Activated CD4-positive, alpha-beta T cell treated with anti-CD3 and anti-CD28 coated beads for 4 hours (primary cell): Measurements from ENCODE around the gene RGS9.
"Not testable (repeated sequence)": the region's sequence is repeated elsewhere in the genome, so short reads cannot be mapped to it uniquely, and the experiment has no call there.

Experiments
- DNase-seq, 2 donors: peaks; one replicate each; pipeline ENCODE4 v3.0.0-alpha.2; 2020

The RGS9 gene

GRCh38 chr17:65185062-65185461, 47.9 kb downstream of the RGS9 start:
- DNase-seq = no peak

GRCh38 chr17:65185668-65186382, 48.7 kb downstream of the RGS9 start:
- DNase-seq = no peak

GRCh38 chr17:65190467-65191097, 53.4 kb downstream of the RGS9 start:
- no peak for DNase-seq

GRCh38 chr17:65191811-65192740, 54.9 kb downstream of the RGS9 start:
- no peak for DNase-seq

GRCh38 chr17:65193305-65193704, 56.1 kb downstream of the RGS9 start:
- no peak for DNase-seq

GRCh38 chr17:65193716-65194293, 56.6 kb downstream of the RGS9 start:
- no peak for DNase-seq

- DNase-seq = no peak
Observed at GRCh38 chr17:65194670-65195334, 57.6 kb downstream of the RGS9 start.

- DNase-seq = no peak
Observed at GRCh38 chr17:65195716-65196115, 58.5 kb downstream of the RGS9 start.

GRCh38 chr17:65196617-65197016, 59.4 kb downstream of the RGS9 start:
- DNase-seq = no peak

GRCh38 chr17:65197201-65197600, 60.0 kb downstream of the RGS9 start:
- no peak for DNase-seq

- DNase-seq = peak; percentile 3 to 8
Observed at GRCh38 chr17:65198653-65199382, 61.6 kb downstream of the RGS9 start.

- DNase-seq = no peak
Observed at GRCh38 chr17:65201331-65201730, 64.2 kb downstream of the RGS9 start.

GRCh38 chr17:65202844-65203571, 65.8 kb downstream of the RGS9 start:
- no peak for DNase-seq

GRCh38 chr17:65204001-65204400, 66.8 kb downstream of the RGS9 start:
- DNase-seq = no peak

GRCh38 chr17:65205655-65206054, 68.5 kb downstream of the RGS9 start:
- DNase-seq = no peak

- not testable (repeated sequence) for DNase-seq
Observed at GRCh38 chr17:65207448-65207847, 70.3 kb downstream of the RGS9 start.

GRCh38 chr17:65208717-65209116, 71.5 kb downstream of the RGS9 start:
- no peak for DNase-seq

- no peak for DNase-seq
Observed at GRCh38 chr17:65218261-65218660, 81.1 kb downstream of the RGS9 start.

- no peak for DNase-seq
Observed at GRCh38 chr17:65219124-65219523, 82.0 kb downstream of the RGS9 start.

- DNase-seq = no peak
Observed at GRCh38 chr17:65219707-65220106, 82.5 kb downstream of the RGS9 start.

GRCh38 chr17:65220732-65221131, 83.6 kb downstream of the RGS9 start:
- DNase-seq = no peak
